ENCODE results near the gene SPATA33.

SPATA33 gene

GRCh38 chr16:89711601-89712273, 54.1 kb downstream of the SPATA33 start:
- DNase-seq: peak; percentile 80

- DNase-seq: peak; percentile 21
Measured at GRCh38 chr16:89712274-89712781, 54.7 kb downstream of the SPATA33 start.

- DNase-seq: no peak
Measured at GRCh38 chr16:89716493-89716892, 58.9 kb downstream of the SPATA33 start.

GRCh38 chr16:89716916-89717687, 59.5 kb downstream of the SPATA33 start:
- DNase-seq: no peak

GRCh38 chr16:89717688-89718505, 60.3 kb downstream of the SPATA33 start:
- no peak for DNase-seq

Measured in RPMI8226 (cell line).